HG03565 (cell line): ENCODE data around the gene PCNX4.

Source experiments
- ATAC-seq: cut with Tn5 transposase; IDR thresholded peaks from one replicate; pipeline ENCODE4 v1.9.1; 2021; ENCODE audit warnings: mild to moderate bottlenecking, moderate library complexity; ENCODE audit not compliant: unreplicated experiment

The PCNX4 gene

DNA sequence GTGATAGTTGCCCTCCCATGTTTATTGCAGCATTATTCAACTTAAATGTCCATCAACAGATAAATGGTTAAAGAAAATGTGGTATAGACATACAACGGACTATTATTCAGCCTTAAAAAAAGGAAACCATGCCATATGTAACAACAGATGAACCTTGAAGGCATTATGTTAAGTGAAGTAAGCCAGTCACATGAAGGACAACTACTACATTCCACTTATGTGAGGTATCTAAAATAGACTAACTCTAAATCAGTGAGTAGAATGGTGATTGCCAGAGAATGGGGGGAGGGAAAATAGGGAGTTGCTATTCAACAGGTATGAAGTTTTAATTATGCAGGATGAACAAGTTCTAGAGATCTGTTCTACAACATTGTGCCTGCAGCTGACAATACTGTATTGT, 10.1 kb downstream of the PCNX4 start:
- no peak for ATAC-seq

DNA sequence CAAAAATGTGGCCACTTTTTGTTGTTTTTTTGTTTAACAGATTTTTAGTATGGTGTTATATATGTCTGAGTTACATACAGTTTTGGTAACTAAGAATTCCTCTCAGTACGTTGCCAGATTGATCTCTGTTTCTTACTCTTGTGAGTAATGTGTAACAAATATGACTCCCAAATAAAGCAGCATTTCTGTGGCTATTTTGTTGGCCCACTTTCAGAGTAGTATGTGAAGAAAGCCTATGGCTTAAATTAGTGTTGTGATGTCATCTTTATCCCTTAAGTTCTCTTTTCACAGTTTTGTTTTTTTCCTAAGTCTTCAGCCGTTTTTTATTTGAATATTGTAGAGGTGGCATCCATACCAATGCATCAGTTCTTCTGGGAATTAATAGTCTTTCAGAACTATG, 10.7 kb downstream of the PCNX4 start:
- ATAC-seq, result no peak

DNA sequence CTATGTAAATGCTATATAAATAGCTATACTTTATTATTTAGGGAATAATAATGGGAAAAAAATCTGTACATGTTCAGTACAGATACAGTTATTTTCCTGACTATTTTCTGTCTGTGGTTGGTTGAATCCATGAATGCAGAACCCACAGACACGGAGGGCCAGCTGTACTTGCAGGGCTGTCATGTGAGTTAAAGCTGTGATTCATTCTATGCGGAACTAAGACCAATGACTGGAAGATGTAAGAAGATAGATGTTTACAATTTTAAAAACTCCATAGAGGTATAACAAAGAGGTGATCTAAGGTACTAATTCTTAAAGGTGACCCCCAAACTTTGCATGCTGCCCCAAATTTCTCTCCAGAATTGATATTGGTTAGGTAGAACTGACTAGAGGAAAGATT, 14.6 kb downstream of the PCNX4 start:
- ATAC-seq, result no peak

DNA sequence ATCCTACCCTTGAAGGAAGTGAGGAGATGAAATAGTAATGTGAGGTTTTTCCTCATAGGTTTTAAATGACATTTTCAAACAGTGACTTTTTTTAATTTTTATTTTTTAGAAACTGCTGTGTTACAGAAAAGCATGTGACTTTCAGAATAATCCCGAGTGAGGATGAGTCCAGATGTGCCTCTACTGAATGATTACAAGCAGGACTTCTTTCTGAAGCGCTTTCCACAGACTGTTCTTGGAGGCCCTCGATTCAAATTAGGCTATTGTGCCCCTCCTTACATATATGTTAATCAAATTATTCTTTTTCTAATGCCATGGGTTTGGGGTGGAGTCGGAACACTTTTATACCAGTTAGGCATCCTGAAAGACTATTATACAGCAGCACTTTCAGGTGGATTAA, 15.8 kb downstream of the PCNX4 start:
- ATAC-seq, result no peak

DNA sequence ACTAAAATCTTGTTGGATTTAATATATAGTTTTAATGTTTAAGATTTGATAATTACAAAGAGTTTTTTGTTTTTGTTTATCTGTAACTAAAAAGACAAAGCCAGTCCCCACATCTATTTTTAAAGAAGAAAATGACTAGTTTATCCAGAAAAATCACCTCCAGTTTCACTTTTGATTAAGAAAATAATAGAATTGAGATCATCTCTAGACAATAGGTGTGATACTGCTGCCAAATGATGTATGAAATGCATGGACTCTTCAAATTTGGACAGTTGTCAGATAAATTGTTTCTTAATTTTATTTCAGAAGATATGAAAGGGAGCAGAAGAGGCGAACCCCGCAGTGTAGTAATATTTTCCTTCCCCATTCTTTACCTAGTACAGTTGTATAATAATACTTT, 20.0 kb downstream of the PCNX4 start:
- no peak for ATAC-seq

DNA sequence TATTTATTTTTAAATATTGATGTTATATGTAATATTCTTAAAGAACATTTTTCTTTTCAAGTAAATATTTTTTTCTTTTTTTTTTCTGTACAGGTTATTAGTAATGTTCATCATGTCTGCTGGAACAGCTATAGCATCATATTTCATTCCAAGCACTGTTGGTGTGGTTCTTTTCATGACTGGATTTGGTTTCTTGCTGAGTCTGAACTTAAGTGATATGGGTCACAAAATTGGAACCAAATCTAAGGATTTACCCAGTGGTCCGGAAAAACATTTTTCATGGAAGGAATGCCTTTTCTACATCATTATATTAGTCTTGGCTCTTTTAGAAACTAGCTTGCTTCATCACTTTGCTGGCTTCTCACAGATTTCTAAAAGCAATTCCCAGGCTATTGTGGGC, 23.2 kb downstream of the PCNX4 start:
- ATAC-seq, result no peak

DNA sequence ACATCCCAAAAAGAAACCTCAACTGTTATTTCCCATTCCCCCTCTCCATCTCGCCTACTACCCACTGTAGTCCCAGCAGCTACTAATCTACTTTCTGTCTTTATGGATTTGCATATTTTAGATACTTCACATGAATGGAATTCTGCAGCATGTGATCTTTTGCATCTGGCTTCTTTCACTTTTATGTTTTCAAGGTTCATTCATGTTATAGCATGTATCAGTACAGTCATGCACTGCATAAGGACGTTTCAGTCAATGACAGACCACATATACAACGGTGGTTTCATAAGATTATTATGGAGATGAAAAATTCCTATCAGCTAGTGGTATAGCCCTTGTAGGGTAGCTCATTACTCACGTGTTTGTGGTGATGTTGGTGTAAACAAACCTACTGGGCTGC, 24.5 kb downstream of the PCNX4 start:
- ATAC-seq, result no peak

DNA sequence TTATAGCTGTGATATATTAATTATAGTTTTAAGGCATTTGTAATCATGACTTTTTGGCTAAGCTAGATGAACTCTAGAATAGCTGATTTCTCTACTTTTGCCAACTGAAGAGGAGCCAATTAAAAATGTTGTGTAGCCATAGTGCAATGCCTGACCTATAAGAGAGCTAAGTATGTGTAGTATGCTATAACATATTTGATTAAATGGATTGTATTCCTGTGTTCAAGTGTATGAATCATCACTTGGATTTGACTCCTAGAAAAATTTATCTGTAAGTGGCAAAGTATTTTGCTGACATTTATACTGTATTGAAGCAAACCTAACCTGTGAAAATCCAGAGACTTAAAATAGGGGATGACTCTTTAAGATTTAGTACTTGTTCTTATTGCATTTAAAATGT, 34.2 kb downstream of the PCNX4 start:
- ATAC-seq, result no peak

DNA sequence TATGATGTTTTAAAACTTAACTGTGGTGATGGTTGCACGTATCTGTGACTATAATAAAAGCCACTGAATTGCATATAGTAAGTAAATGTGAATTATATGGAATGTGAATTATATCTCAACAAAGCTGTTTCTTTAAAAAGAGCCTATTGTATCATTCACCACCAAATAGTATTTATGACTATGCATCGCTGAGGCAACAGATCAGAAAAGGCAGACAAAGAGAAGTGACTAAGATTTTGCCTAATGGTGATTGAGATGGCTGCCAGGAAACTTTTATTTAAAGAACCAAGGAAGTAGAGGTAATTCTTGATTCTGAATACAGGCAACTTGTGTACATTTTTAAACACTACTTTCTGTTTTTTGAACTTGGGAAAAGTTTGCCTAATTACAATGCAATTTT, 41.8 kb downstream of the PCNX4 start:
- ATAC-seq, result no peak

DNA sequence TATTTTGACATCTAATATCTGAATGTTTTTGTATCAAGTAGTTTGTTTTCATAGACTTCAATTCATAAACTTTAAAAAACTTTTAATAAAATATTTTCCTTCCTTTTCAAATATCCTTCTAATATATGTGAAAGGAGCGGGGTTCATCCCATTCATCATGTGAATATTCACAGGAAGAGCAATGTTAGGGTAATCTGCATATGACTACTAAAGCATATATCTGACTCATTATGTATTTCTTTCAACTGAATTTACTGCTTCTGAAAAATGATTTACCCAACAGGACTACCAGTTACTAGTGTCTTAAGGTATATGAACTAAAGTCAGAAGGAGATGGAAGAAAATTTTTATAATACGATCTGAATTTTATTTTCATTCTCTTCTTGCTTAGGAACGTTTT, 43.0 kb downstream of the PCNX4 start:
- ATAC-seq, result no peak

DNA sequence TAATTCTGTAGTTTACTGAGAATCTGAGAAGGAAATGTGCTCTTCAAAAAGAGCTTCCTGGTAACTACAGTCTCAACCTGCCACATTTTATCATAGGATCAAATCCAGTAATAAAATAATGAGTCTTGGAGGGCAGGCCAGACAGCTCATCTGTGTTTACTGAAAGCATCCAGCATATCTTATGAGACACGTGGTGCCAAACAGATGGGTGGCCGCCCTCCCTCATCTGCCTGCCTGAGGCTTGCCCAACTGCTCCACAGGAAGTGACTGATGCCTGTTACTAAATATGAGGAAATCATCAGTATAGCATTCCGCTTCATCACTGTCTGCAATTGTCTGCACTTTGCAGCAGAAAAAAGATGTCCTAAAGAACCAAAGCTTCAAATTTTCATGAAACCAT, 60.0 kb downstream of the PCNX4 start:
- peak; percentile 75 for ATAC-seq

DNA sequence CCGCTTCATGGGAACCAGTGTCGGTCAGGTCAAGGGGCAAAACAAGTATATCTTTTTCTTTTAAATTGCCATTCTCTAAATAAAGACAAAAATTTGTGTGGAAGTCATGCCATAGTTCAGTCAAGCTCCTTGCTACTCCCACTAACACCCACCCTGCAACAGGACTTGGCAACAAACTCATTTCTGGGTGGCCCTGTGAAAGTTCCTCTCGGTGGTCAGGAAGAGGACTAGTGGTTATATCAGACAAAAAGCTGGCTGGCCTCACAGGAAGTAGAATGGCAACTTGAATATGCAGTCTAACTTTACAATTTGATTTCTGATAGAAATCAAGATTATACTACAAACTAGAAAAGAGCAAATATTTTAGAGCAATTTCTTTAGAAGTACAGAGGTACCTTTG, 62.3 kb downstream of the PCNX4 start:
- ATAC-seq, result no peak

DNA sequence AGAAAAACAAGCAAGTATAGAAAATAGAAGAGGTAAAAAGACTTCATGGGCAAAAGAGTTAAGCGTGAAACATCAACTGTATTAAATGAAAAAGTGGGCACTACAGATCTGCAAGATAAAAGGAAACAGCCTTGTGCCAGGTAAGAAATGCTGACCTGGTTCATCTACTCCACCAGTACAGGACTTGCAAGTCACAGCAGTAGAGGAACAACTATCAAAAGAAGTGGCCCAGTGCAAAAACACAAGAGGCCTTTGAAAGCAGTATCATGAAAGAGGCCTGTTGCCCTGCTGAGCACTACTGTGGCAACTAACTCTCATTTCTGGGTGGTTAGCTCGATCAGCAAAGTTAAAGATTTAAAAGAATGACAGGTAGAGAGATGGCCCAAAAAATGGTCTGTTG, 62.9 kb downstream of the PCNX4 start:
- no peak for ATAC-seq

DNA sequence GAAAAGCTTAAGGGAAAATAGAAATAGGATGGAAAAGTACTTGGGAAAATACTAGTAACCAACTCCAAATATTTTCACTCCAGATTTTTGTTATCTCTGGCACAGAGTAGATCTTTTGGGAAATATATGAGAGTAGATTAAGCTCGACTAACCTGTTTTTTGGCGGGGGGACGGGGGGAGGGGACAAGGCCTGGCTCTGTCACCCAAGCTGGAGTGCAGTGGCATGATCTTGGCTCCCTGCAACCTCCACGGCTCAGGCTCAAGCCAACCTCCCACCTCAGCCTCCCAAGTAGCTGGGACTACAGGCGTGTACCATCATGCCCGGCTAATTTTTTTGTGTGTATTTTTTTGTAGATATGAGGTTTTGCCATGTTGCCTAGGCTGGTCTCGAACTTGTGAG, 68.7 kb downstream of the PCNX4 start:
- no peak for ATAC-seq

DNA sequence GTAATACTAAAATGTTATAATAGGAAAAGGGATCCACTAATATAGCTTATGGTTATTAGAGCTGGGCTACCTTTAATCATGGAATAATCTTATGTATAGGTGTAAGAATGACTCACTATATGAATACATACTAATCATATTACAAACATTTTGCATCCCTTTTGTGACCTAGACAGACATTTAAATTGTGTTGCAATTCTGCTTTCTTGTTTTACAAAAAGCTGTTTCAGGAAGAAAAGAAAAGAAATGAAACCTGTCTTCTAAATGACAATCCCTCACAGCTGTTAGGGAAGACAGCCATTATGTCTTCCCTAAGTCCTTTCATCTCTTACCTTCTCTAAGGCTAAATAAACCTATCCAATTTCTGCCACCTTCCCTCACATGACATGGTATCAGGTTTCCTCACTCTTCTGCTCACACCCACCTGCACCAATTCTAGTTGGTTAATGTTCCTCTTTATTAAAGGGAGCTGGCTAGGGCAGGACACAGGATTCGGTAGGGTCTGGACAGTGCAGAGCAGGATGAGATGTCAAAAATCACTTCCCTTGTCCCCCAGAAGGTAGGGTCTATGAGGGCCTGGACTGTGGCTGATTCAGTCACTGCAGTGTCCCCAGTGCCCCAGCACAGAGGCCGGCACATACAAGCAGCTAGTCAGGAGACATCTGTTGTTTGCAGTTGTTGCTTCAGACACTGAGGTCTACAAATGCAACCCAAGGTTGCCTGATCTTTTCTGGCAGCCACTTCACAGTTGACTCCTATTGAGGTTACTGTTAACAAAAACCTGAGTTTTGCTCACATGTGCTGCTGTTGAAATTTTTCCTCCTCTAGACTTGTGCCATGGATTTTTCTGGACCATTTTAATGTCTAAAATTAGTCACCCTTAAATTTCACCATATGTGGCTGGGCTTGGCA, 69.7 kb downstream of the PCNX4 start:
- no peak for ATAC-seq

DNA sequence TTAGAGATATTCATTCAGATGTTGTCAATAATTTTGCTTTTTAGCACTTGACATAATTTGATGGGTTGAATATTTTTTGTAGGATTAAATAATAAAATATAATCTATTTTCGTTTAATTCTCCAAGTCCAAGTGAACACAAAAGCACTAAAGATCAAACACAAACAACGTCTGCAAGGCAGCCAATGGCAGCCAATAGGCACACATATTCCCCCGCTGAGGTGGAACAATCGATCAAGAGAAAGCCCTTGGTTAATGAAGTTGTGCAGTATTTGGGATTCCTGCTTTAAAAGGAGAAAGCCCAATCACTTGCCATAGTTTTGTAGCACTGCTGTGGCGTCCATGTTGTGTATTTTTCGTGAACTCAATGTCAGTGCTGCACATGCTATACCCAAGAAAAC, 72.0 kb downstream of the PCNX4 start:
- ATAC-seq, result no peak

DNA sequence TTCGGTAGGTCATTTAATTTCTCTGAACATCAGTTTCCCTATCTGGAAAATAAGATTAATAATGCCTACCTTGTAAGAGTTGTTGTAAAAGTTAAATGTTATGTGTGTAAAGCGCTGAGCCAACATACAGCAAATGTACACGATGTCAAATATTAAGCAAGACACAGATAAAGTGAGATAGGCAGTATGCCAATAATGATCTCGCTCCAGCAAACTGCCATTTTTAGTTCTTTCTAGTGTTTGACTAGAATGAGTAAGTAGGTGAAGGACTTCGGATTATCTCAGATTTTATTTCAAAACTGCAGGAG, 72.6 kb downstream of the PCNX4 start:
- peak; percentile 13 for ATAC-seq

DNA sequence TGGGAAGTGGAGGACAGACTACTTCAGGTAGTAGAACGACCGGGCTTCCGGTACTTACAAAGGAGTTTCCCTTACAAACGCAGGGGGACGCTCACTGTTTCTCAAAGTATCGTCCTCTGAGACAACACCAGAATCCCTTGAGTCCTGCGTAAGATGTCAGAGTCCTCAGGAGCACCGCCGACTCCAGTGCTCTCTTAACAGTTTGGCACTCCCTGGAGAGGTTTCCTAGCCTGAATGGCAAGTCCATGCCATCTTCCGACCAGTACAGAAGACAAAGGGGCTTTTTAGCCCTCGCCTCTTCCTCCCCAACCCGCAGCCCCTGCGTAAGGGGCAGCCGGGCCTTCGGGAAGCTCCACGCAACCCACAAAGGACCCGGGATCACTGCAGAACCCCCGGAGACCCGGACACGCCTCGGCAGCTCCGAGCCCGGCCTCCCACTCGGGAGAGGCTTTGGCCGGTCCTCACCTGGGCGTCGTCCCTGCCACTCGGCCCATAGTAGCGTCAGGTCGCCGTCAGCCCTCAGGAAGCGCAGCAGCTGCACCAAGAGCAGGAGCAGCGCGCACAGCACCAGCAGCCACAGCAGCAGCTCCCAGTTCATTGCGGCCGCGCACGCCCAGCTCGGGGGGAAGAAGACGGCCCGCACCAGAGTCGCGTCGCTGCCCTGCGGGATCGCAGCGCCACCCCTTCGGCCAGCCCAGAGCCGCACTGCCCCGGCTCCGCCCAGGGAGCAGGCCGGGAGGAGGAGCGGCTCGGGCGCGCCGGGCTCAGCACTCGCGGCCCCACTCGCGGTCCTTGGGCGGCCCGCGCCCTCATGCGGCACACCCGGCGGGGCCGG, 73.2 kb downstream of the PCNX4 start, which contains the start of gene DHRS7:
Gene DHRS7, minus strand, starts transcription at position 687 of the 835 bp plus-strand sequence. Its CDS starts 89 bp downstream, at position 598.
- peak; percentile 70 for ATAC-seq

DNA sequence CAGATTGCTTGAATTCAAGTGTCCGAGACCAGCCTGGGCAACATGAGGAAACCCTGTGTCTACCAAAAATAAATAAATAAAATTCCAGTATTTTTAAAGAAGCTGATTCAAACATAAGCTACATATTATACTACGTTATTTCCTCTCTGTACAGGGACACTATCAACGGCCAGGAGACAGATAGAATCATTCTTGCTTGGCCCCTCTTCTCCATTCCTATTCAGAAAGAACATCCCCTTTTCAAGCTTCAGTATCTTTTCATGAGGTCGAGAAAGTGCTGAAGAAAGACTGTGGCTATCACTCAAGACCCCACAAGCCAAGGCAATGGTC, 73.8 kb downstream of the PCNX4 start:
- no peak for ATAC-seq

DNA sequence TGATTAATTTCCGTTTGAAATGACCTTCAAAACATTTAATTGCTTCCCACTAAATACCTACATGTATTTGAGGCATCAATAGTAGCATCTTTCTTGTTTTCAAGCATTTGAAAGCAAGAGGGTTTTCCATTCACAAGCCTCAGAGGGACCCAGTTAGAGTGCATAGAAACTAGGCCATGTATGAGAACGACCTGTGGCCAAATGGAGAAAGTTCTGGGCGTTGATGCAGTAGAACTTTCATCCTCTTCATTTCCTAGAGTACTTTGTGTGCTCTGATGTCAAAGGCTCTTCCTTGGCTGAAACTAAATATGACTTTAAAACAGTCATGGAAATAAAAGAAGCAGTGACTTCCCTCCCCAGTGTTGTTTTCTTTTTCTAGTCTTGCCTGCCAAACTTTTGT, 74.4 kb downstream of the PCNX4 start:
- ATAC-seq, result no peak

DNA sequence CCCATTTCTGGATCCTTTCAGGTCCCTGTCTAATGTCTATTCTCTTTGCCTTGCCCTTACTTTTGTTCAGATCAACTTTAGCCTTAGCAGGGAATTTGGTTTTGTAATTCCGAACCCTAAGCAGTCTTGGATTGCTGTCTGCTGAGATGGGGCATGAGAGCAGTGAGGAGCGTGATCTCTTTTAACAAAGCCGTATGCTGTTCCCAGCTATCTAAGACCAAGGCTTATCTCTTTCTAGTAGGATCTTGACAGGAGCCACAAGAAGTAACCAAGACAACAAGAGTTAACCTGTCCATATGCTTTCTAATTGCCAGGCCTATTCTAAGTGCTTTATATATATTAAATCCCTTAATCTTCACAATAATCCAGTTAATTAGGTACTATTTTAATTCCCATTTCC, 78.0 kb downstream of the PCNX4 start:
- no peak for ATAC-seq

DNA sequence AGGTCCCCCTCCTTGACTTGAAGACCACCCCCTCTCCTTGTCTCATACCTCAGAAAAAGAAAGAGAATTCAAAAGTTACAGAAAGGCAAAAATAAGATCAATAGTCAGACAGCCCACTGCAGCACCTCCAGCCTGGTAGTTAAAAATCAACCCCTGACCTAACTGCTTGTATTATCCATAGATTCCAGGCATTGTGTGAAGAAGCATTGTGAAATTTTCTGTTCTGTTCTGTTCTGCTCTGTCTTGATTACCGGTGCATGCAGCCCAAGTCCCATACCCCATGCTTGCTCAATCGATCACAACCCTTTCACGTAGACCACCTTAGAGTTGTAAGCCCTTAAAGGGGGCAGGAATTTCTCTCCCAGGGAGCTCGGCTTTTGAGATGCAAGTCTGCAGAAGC, 79.2 kb downstream of the PCNX4 start:
- ATAC-seq, result no peak
